ENCODE measurements around the gene DYNLRB2.

Gene DYNLRB2

GRCh38 chr16:80564394-80564793, 23.6 kb downstream of the DYNLRB2 start:
- Histone ChIP-seq H2BK120ac (ENCODE audit: low read depth, low read length) (no peak overlapping the region), H3K27me3 (ENCODE audit: control insufficient read depth in 1 of 2, insufficient read depth in 1 of 2, low read length in 2 of 2) (peaks cover 0 to 27% of the 10 kb centered on the region in 2 experiments), H3K9ac (ENCODE audit: low read length) (no peak overlapping the region), H3K4me3 (ENCODE audit: insufficient read depth in 1 of 2, low read depth in 1 of 2, low read length in 2 of 2) (no peak overlapping the region), H3K18ac (ENCODE audit: low read depth in 1 of 2, low read length in 2 of 2) (no peak overlapping the region), H2BK15ac (ENCODE audit: low read depth, poor library complexity, severe bottlenecking) (no peak overlapping the region), H3K4me2 (ENCODE audit: low read length, poor library complexity, severe bottlenecking) (no peak overlapping the region), H3K14ac (ENCODE audit: low read length in 2 of 2) (no peak overlapping the region), H3K4me1 (ENCODE audit: control insufficient read depth, insufficient read depth, low read depth, low read length) (peaks cover 2% of the 10 kb centered on the region), H2BK5ac (ENCODE audit: low read depth, low read length, poor library complexity, severe bottlenecking) (no peak overlapping the region), H3K27ac (ENCODE audit: low read length, poor library complexity, severe bottlenecking) (no peak overlapping the region), H2AFZ (ENCODE audit: low read depth, low read length) (no peak overlapping the region), H3K23ac (ENCODE audit: low read length in 2 of 2) (no peak overlapping the region), H3K36me3 (ENCODE audit: control insufficient read depth in 1 of 2, insufficient read depth in 2 of 2, low read depth in 1 of 2, low read length in 2 of 2) (no peaks in the 10 kb centered on the region), H2BK12ac (ENCODE audit: low read length in 2 of 2) (no peak overlapping the region), H2AK5ac (ENCODE audit: low read length, severe bottlenecking) (no peak overlapping the region), H4K8ac (ENCODE audit: low read length) (no peak overlapping the region), H4K91ac (ENCODE audit: low read length) (no peak overlapping the region), H3K4ac (ENCODE audit: low read depth in 1 of 2, low read length in 2 of 2) (no peak overlapping the region), H3K79me1 (replicated peaks; ENCODE audit: low read length, poor library complexity, severe bottlenecking) (no peaks in the 10 kb centered on the region), H3K9me3 (ENCODE audit: control insufficient read depth, low read length) (no peaks in the 10 kb centered on the region)
- DNase-seq, result no peak
- WGBS, result 76% methylated on average over 5 of the region's 7 CpGs

GRCh38 chr16:80569440-80570105, 28.8 kb downstream of the DYNLRB2 start:
- DNase-seq, result no peak
- Histone ChIP-seq H2BK5ac (ENCODE audit: low read depth, low read length, poor library complexity, severe bottlenecking) (no peak overlapping the region), H4K8ac (ENCODE audit: low read length) (no peak overlapping the region), H3K4me2 (ENCODE audit: low read length, poor library complexity, severe bottlenecking) (no peak overlapping the region), H3K14ac (ENCODE audit: low read length in 2 of 2) (no peak overlapping the region), H3K79me1 (replicated peaks; ENCODE audit: low read length, poor library complexity, severe bottlenecking) (no peaks in the 10 kb centered on the region), H2BK12ac (ENCODE audit: low read length in 2 of 2) (no peak overlapping the region), H3K4me3 (ENCODE audit: insufficient read depth in 1 of 2, low read depth in 1 of 2, low read length in 2 of 2) (no peak overlapping the region), H3K27me3 (ENCODE audit: control insufficient read depth in 1 of 2, insufficient read depth in 1 of 2, low read length in 2 of 2) (no peaks in the 10 kb centered on the region), H3K4ac (ENCODE audit: low read depth in 1 of 2, low read length in 2 of 2) (no peak overlapping the region), H3K4me1 (ENCODE audit: control insufficient read depth, insufficient read depth, low read depth, low read length) (peaks cover 3% of the 10 kb centered on the region), H3K9ac (ENCODE audit: low read length) (no peak overlapping the region), H3K23ac (ENCODE audit: low read length in 2 of 2) (no peak overlapping the region), H2BK120ac (ENCODE audit: low read depth, low read length) (no peak overlapping the region), H2BK15ac (ENCODE audit: low read depth, poor library complexity, severe bottlenecking) (no peak overlapping the region), H2AFZ (ENCODE audit: low read depth, low read length) (no peak overlapping the region), H2AK5ac (ENCODE audit: low read length, severe bottlenecking) (no peak overlapping the region), H3K36me3 (ENCODE audit: control insufficient read depth in 1 of 2, insufficient read depth in 2 of 2, low read depth in 1 of 2, low read length in 2 of 2) (no peaks in the 10 kb centered on the region), H3K27ac (ENCODE audit: low read length, poor library complexity, severe bottlenecking) (no peak overlapping the region), H3K9me3 (ENCODE audit: control insufficient read depth, low read length) (no peaks in the 10 kb centered on the region), H4K91ac (ENCODE audit: low read length) (no peak overlapping the region), H3K18ac (ENCODE audit: low read depth in 1 of 2, low read length in 2 of 2) (no peak overlapping the region)
- 68% methylated on average over 7 of the region's 9 CpGs for WGBS

GRCh38 chr16:80570106-80570478, 29.3 kb downstream of the DYNLRB2 start:
- H4K8ac ChIP-seq (ENCODE audit: low read length), result no peak overlapping the region
- no peak overlapping the region for H3K23ac ChIP-seq (ENCODE audit: low read length in 2 of 2)
- H3K79me1 ChIP-seq (replicated peaks; ENCODE audit: low read length, poor library complexity, severe bottlenecking), result no peaks in the 10 kb centered on the region
- H3K4ac ChIP-seq (ENCODE audit: low read depth in 1 of 2, low read length in 2 of 2), result no peak overlapping the region
- no peak overlapping the region for H3K9ac ChIP-seq (ENCODE audit: low read length)
- H2AK5ac ChIP-seq (ENCODE audit: low read length, severe bottlenecking), result no peak overlapping the region
- H3K9me3 ChIP-seq (ENCODE audit: control insufficient read depth, low read length), result no peaks in the 10 kb centered on the region
- H3K4me3 ChIP-seq (ENCODE audit: insufficient read depth in 1 of 2, low read depth in 1 of 2, low read length in 2 of 2), result no peak overlapping the region
- no peak overlapping the region for H2BK15ac ChIP-seq (ENCODE audit: low read depth, poor library complexity, severe bottlenecking)
- H3K27ac ChIP-seq (ENCODE audit: low read length, poor library complexity, severe bottlenecking), result no peak overlapping the region
- no peaks in the 10 kb centered on the region for H3K36me3 ChIP-seq (ENCODE audit: control insufficient read depth in 1 of 2, insufficient read depth in 2 of 2, low read depth in 1 of 2, low read length in 2 of 2)
- 64% methylated on average over 5 of the region's 6 CpGs for WGBS
- DNase-seq, result no peak
- no peak overlapping the region for H2BK120ac ChIP-seq (ENCODE audit: low read depth, low read length)
- no peak overlapping the region for H3K18ac ChIP-seq (ENCODE audit: low read depth in 1 of 2, low read length in 2 of 2)
- H2BK12ac ChIP-seq (ENCODE audit: low read length in 2 of 2), result no peak overlapping the region
- no peak overlapping the region for H2AFZ ChIP-seq (ENCODE audit: low read depth, low read length)
- no peak overlapping the region for H4K91ac ChIP-seq (ENCODE audit: low read length)
- no peak overlapping the region for H2BK5ac ChIP-seq (ENCODE audit: low read depth, low read length, poor library complexity, severe bottlenecking)
- peaks cover 3% of the 10 kb centered on the region for H3K4me1 ChIP-seq (ENCODE audit: control insufficient read depth, insufficient read depth, low read depth, low read length)
- H3K27me3 ChIP-seq (ENCODE audit: control insufficient read depth in 1 of 2, insufficient read depth in 1 of 2, low read length in 2 of 2), result no peaks in the 10 kb centered on the region
- H3K14ac ChIP-seq (ENCODE audit: low read length in 2 of 2), result no peak overlapping the region
- H3K4me2 ChIP-seq (ENCODE audit: low read length, poor library complexity, severe bottlenecking), result no peak overlapping the region

- WGBS, result 51% methylated on average over 3 of the region's 6 CpGs
- no peak overlapping the region for H3K4me2 ChIP-seq (ENCODE audit: low read length, poor library complexity, severe bottlenecking)
- H2AFZ ChIP-seq (ENCODE audit: low read depth, low read length), result no peak overlapping the region
These were observed 32.9 kb downstream of the DYNLRB2 start for GRCh38 chr16:80573700-80574120.

More at GRCh38 chr16:80573700-80574120, 32.9 kb downstream of the DYNLRB2 start:
- H2BK12ac ChIP-seq (ENCODE audit: low read length in 2 of 2), result no peak overlapping the region
- H3K79me1 ChIP-seq (replicated peaks; ENCODE audit: low read length, poor library complexity, severe bottlenecking), result no peaks in the 10 kb centered on the region
- H3K9me3 ChIP-seq (ENCODE audit: control insufficient read depth, low read length), result no peaks in the 10 kb centered on the region
- H2BK5ac ChIP-seq (ENCODE audit: low read depth, low read length, poor library complexity, severe bottlenecking), result no peak overlapping the region
- H3K14ac ChIP-seq (ENCODE audit: low read length in 2 of 2), result no peak overlapping the region
- no peak for DNase-seq
- H3K23ac ChIP-seq (ENCODE audit: low read length in 2 of 2), result no peak overlapping the region
- H3K36me3 ChIP-seq (ENCODE audit: control insufficient read depth in 1 of 2, insufficient read depth in 2 of 2, low read depth in 1 of 2, low read length in 2 of 2), result no peaks in the 10 kb centered on the region
- H3K4me3 ChIP-seq (ENCODE audit: insufficient read depth in 1 of 2, low read depth in 1 of 2, low read length in 2 of 2), result no peak overlapping the region
- no peak overlapping the region for H2AK5ac ChIP-seq (ENCODE audit: low read length, severe bottlenecking)
- H3K27ac ChIP-seq (ENCODE audit: low read length, poor library complexity, severe bottlenecking), result no peak overlapping the region
- no peak overlapping the region for H2BK15ac ChIP-seq (ENCODE audit: low read depth, poor library complexity, severe bottlenecking)
- H4K91ac ChIP-seq (ENCODE audit: low read length), result no peak overlapping the region
- no peak overlapping the region for H3K9ac ChIP-seq (ENCODE audit: low read length)
- H3K4ac ChIP-seq (ENCODE audit: low read depth in 1 of 2, low read length in 2 of 2), result no peak overlapping the region
- peaks cover 3% of the 10 kb centered on the region for H3K4me1 ChIP-seq (ENCODE audit: control insufficient read depth, insufficient read depth, low read depth, low read length)
- no peak overlapping the region for H4K8ac ChIP-seq (ENCODE audit: low read length)
- H3K18ac ChIP-seq (ENCODE audit: low read depth in 1 of 2, low read length in 2 of 2), result no peak overlapping the region
- H3K27me3 ChIP-seq (ENCODE audit: control insufficient read depth in 1 of 2, insufficient read depth in 1 of 2, low read length in 2 of 2), result no peaks in the 10 kb centered on the region
- H2BK120ac ChIP-seq (ENCODE audit: low read depth, low read length), result no peak overlapping the region

Data from mesenchymal stem cell (in vitro differentiated cells and primary cell).